Activated CD4-positive, CD25-positive, alpha-beta regulatory T cell treated with anti-CD3 and anti-CD28 coated beads, Interleukin-2, amount 50 U/mL, for 72 hours (primary cell): ENCODE data around the gene ZNF37A.
"Not testable (repeated sequence)": the region's sequence is repeated elsewhere in the genome, so short reads cannot be mapped to it uniquely, and the experiment has no call there.

ENCODE experiments used
- DNase-seq: peaks from one replicate; pipeline ENCODE4 v3.0.0; 2021

The ZNF37A gene

DNA sequence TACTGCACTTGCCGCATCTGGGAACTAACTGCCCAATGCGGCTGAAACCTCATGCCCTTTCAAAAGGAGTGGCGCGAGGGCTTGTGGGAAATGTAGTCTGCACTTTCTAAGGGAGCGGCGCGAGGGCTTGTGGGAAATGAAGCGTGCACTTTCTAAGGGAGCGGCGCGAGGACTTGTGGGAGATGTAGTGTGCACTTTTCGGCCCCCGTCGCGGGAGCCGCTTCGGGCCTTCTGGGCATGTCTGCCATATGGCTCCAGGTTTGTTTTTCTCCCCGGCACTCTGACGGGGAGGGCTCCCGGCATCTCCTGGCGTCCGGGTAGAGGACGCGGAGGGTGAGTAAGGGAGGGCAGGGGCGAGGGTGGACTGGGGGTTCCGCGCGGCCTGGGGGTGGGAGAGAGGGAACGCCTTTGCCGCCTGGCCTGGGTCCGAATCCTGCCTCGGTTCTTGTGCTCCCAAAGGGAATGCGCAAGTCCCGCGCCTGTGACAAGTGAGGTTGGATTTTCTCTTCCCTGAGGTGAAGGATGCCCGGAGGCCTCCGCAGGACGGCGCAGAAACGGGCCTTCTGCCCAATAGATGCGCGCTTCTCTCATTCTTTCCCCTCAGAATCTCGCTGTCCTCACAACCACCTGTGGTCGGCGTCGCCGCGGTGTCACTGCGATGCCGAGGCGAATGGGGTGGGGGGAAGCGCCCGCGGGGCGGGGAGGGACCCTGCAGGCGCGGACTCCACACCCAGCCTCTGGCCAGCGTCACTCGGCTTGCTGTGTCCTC is at the start of gene ZNF37A:
Gene ZNF37A (plus strand): TSS at position 180 of the 769 bp plus-strand sequence. CDS start 2,281 bp downstream, outside the sequence.
- peak; percentile 81 for DNase-seq

DNA sequence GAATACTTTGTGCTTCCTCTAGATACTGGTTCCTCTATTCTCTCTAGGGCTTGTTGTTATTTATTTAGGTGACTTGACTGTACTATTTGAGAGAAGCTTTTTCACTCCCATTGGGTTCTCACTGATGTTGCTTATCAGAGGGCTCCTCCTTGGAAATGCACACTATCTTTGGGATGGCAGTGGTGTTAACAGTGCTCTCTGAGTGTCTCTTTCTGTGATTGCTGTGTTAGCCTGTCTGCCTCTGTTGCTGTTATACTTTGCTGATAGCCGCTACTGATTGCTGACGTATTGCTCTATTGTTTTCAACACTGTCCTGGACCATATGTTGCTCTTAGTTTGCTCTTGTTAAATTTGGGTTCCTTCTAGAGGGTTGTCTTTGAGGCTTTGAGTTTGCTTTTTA is 49.0 kb upstream of the ZNF37A start:
- DNase-seq, result no peak

DNA sequence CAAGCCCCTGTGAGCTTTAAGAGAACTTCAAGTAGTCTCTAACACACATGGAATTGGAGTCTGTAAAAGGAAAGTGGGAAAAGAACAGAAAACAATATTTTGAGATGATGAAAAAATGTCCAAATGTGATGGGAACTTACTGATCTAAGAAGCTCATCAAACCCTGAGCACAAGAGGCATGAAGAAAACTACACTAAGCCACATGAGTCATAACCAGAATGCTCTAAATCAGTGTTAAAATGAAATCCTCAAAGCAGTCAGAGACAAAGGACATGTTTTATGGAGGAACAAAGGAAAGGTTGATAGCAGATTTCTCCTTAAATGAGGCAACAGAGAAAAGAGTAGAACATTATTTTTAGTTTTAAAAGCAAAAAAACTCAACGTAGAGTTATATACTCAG is 46.5 kb upstream of the ZNF37A start:
- no peak for DNase-seq

DNA sequence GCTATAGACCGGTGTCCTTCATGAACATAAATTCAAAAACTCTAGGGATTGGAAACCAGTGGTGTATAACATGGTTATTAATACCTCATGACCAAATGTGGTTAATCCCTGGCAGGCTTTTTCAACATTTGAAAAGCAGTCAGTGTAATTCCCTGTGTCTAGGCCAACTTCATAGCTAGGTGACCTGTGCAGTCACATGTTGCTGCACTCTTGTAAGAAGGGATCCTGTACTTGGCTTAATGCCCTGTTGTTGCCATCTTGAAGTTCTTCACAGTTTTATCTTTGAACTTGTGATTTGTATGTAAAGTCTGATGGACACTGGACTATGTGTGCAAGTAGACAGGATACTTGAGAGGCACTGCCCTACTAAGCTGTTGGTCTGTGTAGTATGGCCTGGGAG is 43.9 kb upstream of the ZNF37A start:
- no peak for DNase-seq

DNA sequence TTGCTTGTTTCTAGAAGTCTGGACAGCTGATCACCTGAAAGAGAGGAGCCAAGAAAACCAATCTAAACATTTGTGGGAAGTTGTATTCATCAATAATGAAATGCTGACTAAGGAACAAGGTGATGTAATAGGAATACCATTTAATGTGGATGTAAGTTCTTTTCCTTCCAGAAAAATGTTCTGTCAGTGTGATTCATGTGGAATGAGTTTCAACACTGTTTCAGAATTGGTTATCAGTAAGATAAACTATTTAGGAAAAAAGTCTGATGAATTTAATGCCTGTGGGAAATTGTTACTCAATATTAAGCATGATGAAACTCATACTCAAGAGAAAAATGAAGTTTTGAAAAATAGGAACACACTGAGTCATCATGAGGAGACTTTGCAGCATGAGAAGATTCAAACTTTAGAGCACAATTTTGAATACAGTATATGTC is 39.8 kb upstream of the ZNF37A start:
- DNase-seq, result no peak

GRCh38 chr10:38055274-38055894 is 38.8 kb upstream of the ZNF37A start:
- not testable (repeated sequence) for DNase-seq

DNA sequence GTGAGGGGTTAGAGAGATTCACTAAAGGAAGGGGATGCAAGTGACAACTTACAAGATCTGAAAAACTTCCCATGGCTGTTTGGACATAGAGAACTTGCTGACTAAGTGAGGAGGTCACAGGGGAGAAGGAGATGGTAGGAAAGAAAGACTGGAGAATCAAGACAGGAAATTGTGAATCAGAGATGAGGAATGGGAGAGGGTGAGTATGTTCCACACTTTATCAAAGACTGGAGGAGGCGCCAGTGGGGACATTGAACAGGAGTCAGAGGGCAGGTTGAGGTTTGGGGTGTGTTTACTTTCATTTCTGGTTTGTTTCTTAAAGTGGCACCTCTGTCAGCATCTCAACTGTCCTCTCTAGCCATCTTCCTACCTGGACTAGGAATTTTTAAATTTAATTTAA is 24.5 kb upstream of the ZNF37A start:
- DNase-seq, result not testable (repeated sequence)

DNA sequence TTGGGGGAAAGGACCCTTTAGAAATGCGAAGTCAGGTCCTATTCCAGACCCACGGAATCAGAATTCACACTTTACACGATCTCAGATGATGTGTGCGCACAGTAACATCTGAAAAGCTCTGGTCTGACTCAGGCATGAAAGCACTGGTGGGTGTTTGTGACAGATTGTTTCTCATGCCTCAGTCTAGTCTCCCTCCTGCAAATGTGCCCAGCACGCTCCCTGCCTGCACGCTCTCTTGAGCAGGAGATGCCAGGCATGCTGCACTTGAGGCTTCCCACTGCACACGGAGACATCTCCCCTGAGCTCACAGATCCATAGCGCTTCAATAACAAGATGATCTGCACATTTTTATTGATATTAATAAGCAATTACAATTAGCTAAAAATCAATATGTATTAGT is 23.6 kb upstream of the ZNF37A start:
- no peak for DNase-seq

- DNase-seq, result no peak
These were observed 21.6 kb upstream of the ZNF37A start for GRCh38 chr10:38072552-38072951.

GRCh38 chr10:38076687-38077086 is 17.4 kb upstream of the ZNF37A start:
- DNase-seq, result no peak

DNA sequence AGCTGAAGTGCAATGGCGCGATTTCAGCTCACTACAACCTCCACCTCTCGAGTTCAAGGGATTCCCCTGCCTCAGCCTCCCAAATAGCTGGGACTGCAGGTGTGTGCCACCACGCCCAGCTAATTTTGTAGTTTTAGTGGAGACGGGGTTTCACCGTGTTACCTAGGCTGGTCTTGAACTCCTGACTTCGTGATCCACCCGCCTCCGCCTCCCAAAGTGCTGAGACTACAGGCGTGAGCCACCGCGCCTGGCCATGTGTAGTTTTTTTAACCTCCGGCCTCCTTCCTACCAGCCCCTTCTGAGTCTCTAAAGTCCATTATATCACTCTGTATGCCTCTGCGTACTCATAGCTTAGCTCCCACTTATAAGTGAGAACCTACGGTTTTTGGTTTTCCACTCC is 819 bp upstream of the ZNF37A start:
- DNase-seq, result not testable (repeated sequence)

DNA sequence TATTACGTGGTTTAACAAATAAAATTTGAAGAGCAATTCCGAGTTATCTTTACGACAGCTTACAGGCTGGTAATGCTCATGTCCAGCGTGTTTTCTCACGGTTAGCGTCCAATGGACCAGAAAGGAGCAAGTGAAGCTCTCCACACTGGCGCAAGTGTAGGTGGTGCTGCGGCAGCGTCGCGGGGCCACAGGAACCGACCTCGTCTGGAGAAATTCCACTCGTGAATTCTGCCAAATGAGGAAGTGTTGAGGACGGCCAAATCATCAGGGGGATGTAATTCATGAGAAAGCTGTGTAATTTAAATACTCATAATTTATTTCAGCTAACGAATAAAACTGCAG is 350 bp upstream of the ZNF37A start:
- DNase-seq, result no peak

DNA sequence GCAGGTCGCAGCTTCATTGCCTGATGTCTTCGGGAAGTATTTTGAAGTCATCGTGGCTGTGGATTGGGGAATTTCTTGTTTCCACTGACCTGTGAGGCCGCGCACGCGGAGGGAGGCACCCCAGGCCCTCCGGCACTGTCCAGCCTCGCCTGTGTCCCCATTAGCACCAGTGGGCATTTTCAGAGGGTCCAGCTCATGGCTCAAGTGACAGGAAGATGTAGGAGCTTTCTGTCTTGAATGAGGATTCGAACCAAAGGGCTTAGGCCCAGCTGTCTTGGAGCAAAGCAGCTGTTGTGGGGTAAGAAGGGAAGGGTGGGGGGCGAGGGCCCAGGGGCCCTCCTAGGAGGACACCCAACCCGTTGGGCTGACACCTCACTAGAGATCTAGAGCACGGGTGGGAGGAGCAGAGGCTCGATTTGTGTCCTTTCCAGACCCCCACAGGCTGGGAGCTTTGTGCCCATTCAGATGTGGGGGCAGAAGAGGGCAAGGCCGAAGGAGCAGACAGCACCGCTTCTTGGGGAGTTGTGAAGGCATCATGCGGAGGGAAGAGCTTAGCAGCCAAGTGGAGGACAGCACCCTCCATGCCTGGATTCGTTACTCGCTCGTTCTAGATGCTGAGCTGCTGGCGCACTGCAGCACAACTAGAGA is 914 bp downstream of the ZNF37A start:
- DNase-seq, result no peak

DNA sequence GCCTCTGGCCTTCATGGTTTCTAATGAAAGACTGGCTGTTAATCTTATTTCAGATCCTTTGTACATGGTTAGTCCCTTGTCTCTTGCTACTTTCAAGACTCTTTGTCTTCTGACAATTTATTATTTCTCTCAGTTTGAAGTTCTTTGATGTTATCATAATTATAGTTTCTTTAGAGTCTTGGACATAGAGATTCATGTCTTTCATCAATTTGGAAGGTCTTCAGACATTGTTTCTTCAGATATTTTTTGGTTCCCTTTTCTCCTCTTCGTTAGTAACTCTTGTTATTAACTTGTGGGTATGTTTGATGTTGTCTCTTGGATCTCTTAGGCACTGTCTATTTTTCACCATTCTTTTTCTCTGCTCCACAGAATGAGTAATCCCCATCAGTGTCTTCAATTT is 8.7 kb downstream of the ZNF37A start:
- DNase-seq, result no peak

GRCh38 chr10:38103756-38104155 is 9.6 kb downstream of the ZNF37A start:
- no peak for DNase-seq

DNA sequence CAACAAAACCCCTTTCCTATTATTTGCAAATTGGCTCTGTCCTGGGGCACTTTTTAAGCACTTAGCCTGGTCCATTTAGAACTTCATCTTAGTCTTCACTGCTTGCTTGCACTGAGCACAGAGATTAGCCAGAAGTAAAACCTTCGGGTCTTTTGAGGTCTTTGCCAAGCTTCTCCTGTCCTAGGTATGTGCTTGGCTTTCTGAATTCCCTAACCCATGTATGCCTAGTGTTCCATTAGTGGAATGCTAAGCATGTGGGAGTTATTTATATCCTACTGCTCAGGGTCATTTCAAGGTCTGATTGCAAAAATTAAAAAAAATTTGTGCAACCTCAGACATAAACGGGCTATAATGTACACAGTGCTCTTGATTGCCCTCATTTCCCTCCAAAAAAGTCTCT is 18.0 kb downstream of the ZNF37A start:
- no peak for DNase-seq

DNA sequence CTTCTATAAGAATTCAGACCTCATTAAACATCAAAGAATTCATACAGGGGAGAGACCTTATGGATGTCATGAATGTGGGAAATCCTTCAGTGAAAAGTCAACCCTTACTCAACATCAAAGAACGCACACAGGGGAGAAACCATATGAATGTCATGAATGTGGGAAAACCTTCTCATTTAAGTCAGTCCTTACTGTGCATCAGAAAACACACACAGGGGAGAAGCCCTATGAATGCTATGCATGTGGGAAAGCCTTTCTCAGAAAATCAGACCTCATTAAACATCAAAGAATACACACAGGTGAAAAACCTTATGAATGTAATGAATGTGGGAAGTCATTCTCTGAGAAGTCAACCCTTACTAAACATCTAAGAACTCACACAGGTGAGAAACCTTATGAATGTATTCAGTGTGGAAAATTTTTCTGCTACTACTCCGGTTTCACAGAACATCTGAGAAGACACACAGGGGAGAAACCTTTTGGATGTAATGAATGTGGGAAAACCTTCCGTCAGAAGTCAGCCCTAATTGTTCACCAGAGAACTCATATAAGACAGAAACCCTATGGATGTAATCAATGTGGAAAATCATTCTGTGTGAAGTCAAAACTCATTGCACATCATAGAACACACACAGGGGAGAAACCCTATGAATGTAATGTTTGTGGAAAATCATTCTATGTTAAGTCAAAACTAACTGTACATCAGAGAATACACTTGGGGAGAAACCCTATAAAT is 24.1 kb downstream of the ZNF37A start:
- DNase-seq, result no peak

GRCh38 chr10:38119038-38119437 is 24.9 kb downstream of the ZNF37A start:
- no peak for DNase-seq

- DNase-seq, result no peak
These were observed 33.7 kb downstream of the ZNF37A start for GRCh38 chr10:38127812-38128211.

DNA sequence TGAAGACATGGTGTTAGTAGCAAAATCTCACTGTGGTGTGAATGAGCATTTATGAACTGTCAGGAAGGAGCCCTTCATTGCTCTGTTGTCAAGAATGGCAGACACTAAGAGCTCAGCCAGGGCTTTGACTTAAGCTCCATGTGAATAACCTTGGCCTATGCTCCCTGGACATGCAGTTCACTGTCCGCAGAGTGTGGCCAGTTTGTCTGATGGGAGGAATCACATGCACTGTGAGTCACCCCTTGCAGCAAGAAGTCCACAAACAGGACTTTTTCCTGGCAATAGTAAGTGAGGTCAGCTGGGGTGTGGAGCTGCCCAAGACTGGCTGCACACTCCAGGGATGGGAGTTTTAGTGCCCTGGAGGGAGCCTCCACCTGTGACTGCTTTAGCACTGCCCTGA is 49.5 kb downstream of the ZNF37A start:
- no peak for DNase-seq

DNA sequence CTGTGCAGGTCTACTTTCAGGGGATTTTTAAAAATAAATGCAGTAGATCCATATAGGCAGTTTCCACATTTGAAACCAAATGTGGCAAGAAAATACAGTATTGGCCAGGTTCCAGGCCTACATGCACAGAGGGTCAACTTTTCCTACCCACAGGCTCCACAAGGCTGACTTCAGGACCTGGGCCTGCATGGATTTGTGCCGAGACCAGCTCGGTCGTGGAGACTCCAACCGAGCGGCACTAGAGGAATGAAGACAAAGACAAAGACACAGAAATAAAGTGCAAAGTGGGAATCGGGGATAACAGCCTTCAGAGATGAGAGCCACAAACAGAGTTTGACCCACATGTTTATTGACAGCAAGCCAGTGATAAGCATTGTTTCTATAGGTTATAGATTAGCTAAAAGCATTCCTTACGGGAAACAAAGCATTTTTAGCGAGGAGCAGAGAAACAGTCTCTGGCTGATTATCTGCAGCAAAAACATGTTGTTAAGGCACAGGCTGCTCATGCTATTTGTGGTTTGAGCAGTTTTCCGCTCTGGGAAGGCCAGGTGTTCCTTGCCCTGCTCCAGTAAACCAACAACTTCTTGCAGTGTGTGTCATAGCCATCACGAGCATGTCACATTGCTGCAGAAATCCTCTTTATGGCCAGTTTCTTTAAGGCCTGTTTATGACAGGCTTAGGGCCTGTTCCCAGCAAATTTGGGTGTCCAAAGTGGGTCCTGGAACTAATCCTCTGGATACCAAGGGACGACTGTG is 52.6 kb downstream of the ZNF37A start:
- DNase-seq, result no peak

GRCh38 chr10:38147686-38148085 is 53.5 kb downstream of the ZNF37A start:
- no peak for DNase-seq
